ENCODE results near the gene ARL4D. TPM values are rescaled to one million over a fixed set of nuclear protein-coding genes. Genes with fewer than 3 reads are reported as not detected.

ARL4D gene
- total and polyA plus RNA-seq, 2 donors (not counting 3 experiments of a cell fraction or from before 2014, with no cell fraction given), result 3.8 to 4.1 TPM

GRCh38 chr17:43392397-43392796 lies 6.4 kb upstream of the ARL4D start:
- intact Hi-C loops (cut with micrococcal nuclease), result no loop called here
- CTCF ChIA-PET, result interaction anchor here (2.0 to 18.8 kb wide), 2 partner anchors 88 to 120 kb away, joined by 6 to 434 read pairs; partner anchors contain the start of gene DHX8

More at GRCh38 chr17:43392397-43392796, 6.4 kb upstream of the ARL4D start:
- Histone ChIP-seq H3K27ac (ENCODE audit: insufficient read depth, low read depth, low read length) (no peak overlapping the region), H3K4me3 (replicated peaks in 1 of 3; ENCODE audit: insufficient read depth in 1 of 3, low read depth in 1 of 3, low read length in 3 of 3) (no peak overlapping the region), H3K9me3 (replicated peaks; ENCODE audit: control insufficient read depth, insufficient read depth, low read length) (no peaks in the 10 kb centered on the region), H3K27me3 (ENCODE audit: control insufficient read depth in 2 of 2, insufficient read depth in 2 of 2, low read length in 2 of 2) (no peaks in the 10 kb centered on the region), H3K9ac (replicated peaks; ENCODE audit: extremely low read depth, insufficient read depth, low read length) (no peak overlapping the region), H3K9me1 (replicated peaks; ENCODE audit: control insufficient read depth, extremely low read depth, insufficient read depth, low read length) (no peaks in the 10 kb centered on the region), H2AFZ (ENCODE audit: low read depth, low read length) (no peak overlapping the region), H3K4me2 (ENCODE audit: insufficient read depth, low read length) (no peak overlapping the region), H3K79me2 (ENCODE audit: control insufficient read depth, insufficient read depth, low read length) (no peaks in the 10 kb centered on the region), H4K20me1 (replicated peaks; ENCODE audit: control insufficient read depth, extremely low read depth, insufficient read depth, low read length) (no peaks in the 10 kb centered on the region), H3K4me1 (ENCODE audit: control insufficient read depth, extremely low read depth, insufficient read depth, low read length) (peaks cover 4% of the 10 kb centered on the region), H3K36me3 (ENCODE audit: control insufficient read depth in 2 of 2, extremely low read depth in 1 of 2, insufficient read depth in 2 of 2, low read length in 2 of 2) (no peaks in the 10 kb centered on the region)
- FAIRE-seq (no peak), DNase-seq (ENCODE audit: low read depth, low spot score) (no peak)
- POLR2A ChIA-PET, result interaction anchor here (1.3 to 1.8 kb wide), 2 partner anchors 24 kb away, joined by 7 to 8 read pairs; no protein-coding TSS in a partner anchor
- no peak for TF ChIP-seq CTCF (IDR thresholded peaks at IDR 0.05; ENCODE audit: extremely low read depth in 1 of 2, insufficient read depth in 1 of 2, low read depth in 1 of 2, low read length in 2 of 2)
- TF ChIP-seq JUN (IDR thresholded peaks at IDR 0.05; ENCODE audit: borderline replicate concordance, insufficient read depth, insufficient read length, low read depth), result no peak
- no peak for TF ChIP-seq GATA2 (IDR thresholded peaks at IDR 0.05; ENCODE audit: insufficient read depth, insufficient read length, low read depth, low read length)
- TF ChIP-seq, protein P1, sequence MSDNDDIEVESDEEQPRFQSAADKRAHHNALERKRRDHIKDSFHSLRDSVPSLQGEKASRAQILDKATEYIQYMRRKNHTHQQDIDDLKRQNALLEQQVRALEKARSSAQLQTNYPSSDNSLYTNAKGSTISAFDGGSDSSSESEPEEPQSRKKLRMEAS (IDR thresholded peaks at IDR 0.05; ENCODE audit: insufficient read depth, insufficient read length), result no peak
- BruUV-seq (replicated peaks), result no TSS peak
- dilution Hi-C loops (cut with MboI; ENCODE audit: extremely low pct_ligation_motif_present, low sequenced_read_pairs), result no loop called here

All from endothelial cell of umbilical vein (primary cell).